ENCODE measurements around the gene TMC1.

TMC1 gene

GRCh38 chr9:72875221-72875620 lies 353.8 kb downstream of the TMC1 start:
- DNase-seq, result no peak

GRCh38 chr9:72880821-72881220 lies 359.4 kb downstream of the TMC1 start:
- no peak for DNase-seq

DNA sequence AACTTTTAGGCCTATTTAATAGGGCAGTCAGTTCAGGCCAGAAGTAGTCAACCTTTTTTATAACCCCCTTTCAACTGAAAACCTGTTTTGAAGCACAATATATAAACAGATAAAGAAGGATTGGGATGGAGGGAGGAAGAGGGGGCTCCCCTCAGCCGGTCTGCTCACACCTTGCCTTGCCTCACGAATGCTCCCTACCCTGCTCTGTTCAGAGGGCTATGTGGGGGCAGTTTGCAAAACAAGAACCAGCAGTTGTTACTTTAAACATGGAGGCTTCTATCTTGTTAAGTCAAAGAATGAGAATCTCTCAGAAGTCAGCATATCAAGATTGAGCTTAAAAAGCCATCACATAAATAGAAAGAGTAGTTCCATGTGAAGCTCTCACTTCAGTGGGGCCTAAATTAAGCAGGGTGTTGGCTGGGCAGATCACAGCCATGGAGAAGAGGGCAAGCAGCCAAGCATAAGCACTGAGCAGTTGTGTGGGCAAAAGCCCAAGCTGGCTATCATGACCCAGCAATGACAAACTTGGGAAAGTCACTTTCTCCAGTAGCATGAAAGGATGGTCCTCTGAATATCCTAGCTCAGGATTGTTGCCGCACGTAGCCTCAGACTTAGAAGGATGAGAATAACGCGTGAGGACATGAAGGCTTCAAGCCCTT lies 360.8 kb downstream of the TMC1 start:
- DNase-seq, result no peak

DNA sequence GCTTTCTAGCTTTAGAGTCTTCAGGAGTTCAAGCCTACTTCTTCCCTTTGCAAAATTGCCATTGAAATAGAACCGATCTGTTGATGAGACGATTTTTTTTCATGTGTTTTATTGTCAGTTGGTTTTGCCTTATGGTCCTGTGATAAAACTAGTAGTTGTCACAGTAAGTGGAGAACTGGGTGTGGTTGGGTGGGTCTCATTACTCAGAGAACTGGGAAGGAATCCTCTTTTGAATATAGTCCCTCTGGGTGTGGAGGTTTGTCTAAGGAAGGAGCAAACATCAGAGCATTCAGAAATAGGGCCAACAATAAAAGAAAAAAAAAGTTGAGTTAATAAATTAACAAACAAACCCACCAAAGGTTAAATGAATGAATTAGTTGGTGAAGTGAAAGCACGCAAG lies 362.5 kb downstream of the TMC1 start:
- DNase-seq, result no peak

DNA sequence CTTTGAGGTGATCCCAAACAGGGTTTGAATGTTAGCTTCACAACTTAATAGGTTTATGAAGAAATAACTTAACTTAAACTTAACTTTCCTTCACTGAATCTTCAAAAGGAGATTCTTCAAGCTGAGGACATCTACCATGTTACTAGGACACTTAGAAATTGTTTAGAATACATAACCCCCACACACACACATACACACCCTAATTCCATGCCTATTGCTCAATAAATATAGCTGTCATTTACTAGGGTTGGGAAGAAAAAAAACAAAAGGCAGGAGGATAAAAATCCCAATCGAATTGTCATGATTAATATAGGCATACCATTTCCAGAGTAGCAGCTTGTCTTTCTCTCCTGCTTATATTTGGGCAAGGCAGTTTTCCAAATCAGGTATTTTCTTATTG lies 363.1 kb downstream of the TMC1 start:
- no peak for DNase-seq
